NB4 (cell line): ENCODE data around the gene GABARAP.

ENCODE experiments used
- MYC ChIP-seq: IDR thresholded peaks from 2 replicates; pipeline ENCODE4 v1.6.1; 2011; ENCODE audit warnings: low read depth, low read length
- POLR2A ChIP-seq: IDR thresholded peaks from 2 replicates; pipeline ENCODE4 v1.6.1; 2011; ENCODE audit warnings: mild to moderate bottlenecking; ENCODE audit not compliant: insufficient read length; ENCODE audit errors: extremely low read depth

DNA sequence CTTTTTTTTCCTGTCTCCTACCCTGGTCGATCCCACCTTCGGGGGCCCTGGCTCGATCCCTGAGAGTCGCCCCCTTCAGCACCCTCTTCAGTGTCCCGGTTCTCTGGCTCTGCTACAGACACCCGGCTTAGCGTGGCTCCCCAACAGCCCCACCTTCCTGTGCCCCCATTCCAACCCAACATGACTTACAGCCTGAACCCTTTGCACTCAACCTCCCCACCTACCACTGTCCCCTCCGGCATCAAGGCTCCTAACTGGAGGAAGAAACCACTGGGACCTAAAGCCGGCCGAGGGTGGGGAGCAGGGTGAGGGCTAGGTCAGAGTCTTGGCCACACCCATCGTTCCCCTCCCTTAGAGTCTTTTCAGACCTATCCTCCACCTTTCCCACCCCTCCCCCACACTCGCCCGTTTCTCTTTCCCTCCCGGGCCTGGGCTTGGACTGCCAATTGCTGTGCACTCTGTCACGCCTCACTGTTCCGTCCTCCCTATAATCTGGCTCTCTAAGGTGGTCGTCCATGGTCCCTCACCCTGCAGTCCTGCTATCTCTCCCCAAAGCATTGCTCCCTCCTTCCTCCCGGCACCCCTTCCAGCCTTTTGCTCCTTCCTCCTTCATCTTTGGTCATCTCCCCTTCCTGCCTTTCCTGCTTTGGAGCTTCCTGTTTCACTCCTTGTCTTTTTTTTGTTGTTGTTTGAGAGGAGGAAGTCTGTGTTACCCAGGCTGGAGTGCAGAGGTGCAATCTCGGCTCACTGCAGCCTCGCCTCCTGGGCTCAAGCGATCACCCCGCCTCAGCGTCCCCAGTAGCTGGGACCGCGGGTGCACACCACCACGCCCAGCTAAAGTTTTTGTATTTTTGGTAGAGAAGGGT, 20.9 kb upstream of the GABARAP start:
- no peak for TF ChIP-seq POLR2A
- TF ChIP-seq MYC = no peak
